PC-3 (cell line): ENCODE measurements around the gene AIFM3. TPM values are rescaled to one million over a fixed set of nuclear protein-coding genes. Genes with fewer than 3 reads are reported as not detected.
"Not testable (repeated sequence)": the region's sequence is repeated elsewhere in the genome, so short reads cannot be mapped to it uniquely, and the experiment has no call there.

Experiments used
- ATAC-seq: fragments of 200-7000 bp; cut with Tn5 transposase; 2 replicates; pipeline ENCODE4 v1.9.1; 2020; ENCODE audit warnings: mild to moderate bottlenecking, moderate library complexity
- BruUV-seq: library from RNA; stranded (reverse); fragments of 400-500 nt; replicated peaks from 2 replicates; lab custom pipeline; 2021; lab: Mats Ljungman, UMichigan
- CTCF ChIA-PET: fragments of 300-600 bp; sonication (Branson Sonifier 250); formaldehyde crosslinking; loops from one replicate; lab custom pipeline; 2022; ENCODE audit warnings: antibody characterized with exemption; lab: Charles Lee
- POLR2A ChIA-PET: fragments of 300-600 bp; sonication (Branson Sonifier 250); formaldehyde crosslinking; loops from one replicate; lab custom pipeline; 2022; ENCODE audit warnings: antibody characterized with exemption; ENCODE audit not compliant: unreplicated experiment; lab: Charles Lee
- DNase-seq: peaks from one replicate; pipeline ENCODE4 v3.0.0-alpha.2; 2015
- H2AFZ ChIP-seq: fragments of 300-600 bp; sonication (generic); 2 replicates; pipeline ENCODE4 v1.6.0; 2016; ENCODE audit warnings: antibody characterized with exemption, low read length
- H3F3A ChIP-seq: fragments of 300-600 bp; sonication (generic); one replicate; pipeline ENCODE4 v1.6.0; 2017; ENCODE audit warnings: antibody characterized with exemption, low read length, control low read depth, mild to moderate bottlenecking; ENCODE audit not compliant: unreplicated experiment
- H3K27ac ChIP-seq: fragments of 300-600 bp; sonication (generic); 2 replicates; pipeline ENCODE4 v1.5.1; 2016; ENCODE audit warnings: mild to moderate bottlenecking, low read length
- H3K27me3 ChIP-seq: fragments of 300-600 bp; sonication (generic); 2 replicates; pipeline ENCODE4 v1.6.1; 2016; ENCODE audit warnings: low read length, mixed read lengths
- H3K36me3 ChIP-seq: fragments of 300-600 bp; sonication (generic); 2 replicates; pipeline ENCODE4 v1.6.1; 2016; ENCODE audit warnings: low read depth, mixed run types, low read length, mixed read lengths
- H3K4me1 ChIP-seq: fragments of 300-600 bp; sonication (generic); 2 replicates; pipeline ENCODE4 v1.5.1; 2016; ENCODE audit warnings: low read length; ENCODE audit not compliant: insufficient read depth
- H3K4me2 ChIP-seq: fragments of 300-600 bp; sonication (generic); 2 replicates; pipeline ENCODE4 v1.6.0; 2016; ENCODE audit warnings: low read length
- H3K4me3 ChIP-seq: fragments of 300-600 bp; sonication (generic); 2 replicates; pipeline ENCODE4 v1.5.1; 2016; ENCODE audit warnings: mild to moderate bottlenecking, low read length, mixed read lengths
- H3K79me2 ChIP-seq: fragments of 300-600 bp; sonication (generic); 2 replicates; pipeline ENCODE4 v1.6.1; 2017; ENCODE audit warnings: low read length, mixed read lengths
- H3K9ac ChIP-seq: fragments of 300-600 bp; sonication (generic); 2 replicates; pipeline ENCODE4 v1.6.0; 2016; ENCODE audit warnings: mild to moderate bottlenecking, low read length
- H3K9me2 ChIP-seq: fragments of 300-600 bp; sonication (generic); replicated peaks from 2 replicates; pipeline ENCODE4 v1.6.1; 2016; ENCODE audit warnings: mixed run types, low read length, mixed read lengths
- H3K9me3 ChIP-seq: fragments of 300-600 bp; sonication (generic); 2 replicates; pipeline ENCODE4 v1.6.1; 2016; ENCODE audit warnings: low read length, mixed read lengths
- H4K20me1 ChIP-seq: fragments of 300-600 bp; sonication (generic); 2 replicates; pipeline ENCODE4 v1.6.1; 2016; ENCODE audit warnings: low read length, mixed read lengths
- CTCF ChIP-seq: fragments of 300-600 bp; sonication (generic); conservative IDR thresholded peaks from 2 replicates; pipeline ENCODE4 v1.5.1; 2017; ENCODE audit warnings: antibody characterized with exemption, low read depth, mild to moderate bottlenecking, low read length
- EZH2 ChIP-seq: fragments of 300-600 bp; sonication (generic); IDR thresholded peaks from one replicate; pipeline ENCODE4 v1.6.1; 2017; ENCODE audit warnings: antibody characterized with exemption, mild to moderate bottlenecking, low read length; ENCODE audit not compliant: unreplicated experiment
- EZH2phosphoT487 ChIP-seq: fragments of 300-600 bp; sonication (generic); IDR thresholded peaks from 2 replicates; pipeline ENCODE4 v1.6.1; 2018; ENCODE audit warnings: mild to moderate bottlenecking, antibody characterized with exemption, low read length, borderline replicate concordance
- intact Hi-C: fragments of 100-400 bp; cut with micrococcal nuclease; formaldehyde crosslinking; loops from 2 replicates; pipeline ENCODE4 v1.9.0; 2023
- total RNA-seq: library from RNA; depleted of rRNA; stranded (reverse); fragments of >200 nt; gene quantifications from 2 replicates; pipeline ENCODE4 v1.2.3, GENCODE V29; 2014

AIFM3 gene
- total RNA-seq, 1 experiment from 2014 or later, result 1.5 TPM

- Histone ChIP-seq H3K4me3 (no peak overlapping the region), H3K9me3 (no peaks in the 10 kb centered on the region), H3F3A (no peaks in the 10 kb centered on the region), H3K4me1 (peaks cover under 1% of the 10 kb centered on the region; the same call in 1 of the 2 replicates), H3K36me3 (peaks cover 6% of the 10 kb centered on the region), H3K27ac (no peak overlapping the region), H3K27me3 (no peaks in the 10 kb centered on the region), H4K20me1 (peaks cover 62% of the 10 kb centered on the region), H3K9me2 (no peaks in the 10 kb centered on the region), H2AFZ (no peak overlapping the region), H3K4me2 (no peak overlapping the region), H3K79me2 (peaks cover 98% of the 10 kb centered on the region), H3K9ac (no peak overlapping the region)
- ATAC-seq (no peak), DNase-seq (no peak)
- POLR2A ChIA-PET, result no interaction called here
- no TSS peak for BruUV-seq
- intact Hi-C loops, result no loop called here
- TF ChIP-seq EZH2phosphoT487, result no peak
- TF ChIP-seq EZH2, result no peak
- no peak for TF ChIP-seq CTCF
- CTCF ChIA-PET, result no interaction called here
These were observed 26.8 kb upstream of the AIFM3 start for GRCh38 chr22:20940186-20940651.

GRCh38 chr22:20940904-20941385 is 26.1 kb upstream of the AIFM3 start:
- H3K27me3 ChIP-seq, result no peaks in the 10 kb centered on the region
- TF ChIP-seq CTCF, result no peak
- no peak for TF ChIP-seq EZH2
- no peak for TF ChIP-seq EZH2phosphoT487
- H3K9ac ChIP-seq, result no peak overlapping the region
- no peaks in the 10 kb centered on the region for H3F3A ChIP-seq
- no TSS peak for BruUV-seq
- DNase-seq, result no peak
- no peak overlapping the region for H3K4me2 ChIP-seq
- no peak for ATAC-seq
- peaks cover 68% of the 10 kb centered on the region for H4K20me1 ChIP-seq
- ChIA-PET POLR2A (no interaction called here), CTCF (no interaction called here)
- peaks cover 6% of the 10 kb centered on the region for H3K36me3 ChIP-seq
- H3K9me2 ChIP-seq, result no peaks in the 10 kb centered on the region
- no peaks in the 10 kb centered on the region for H3K9me3 ChIP-seq
- H3K4me1 ChIP-seq, result peaks cover 7% of the 10 kb centered on the region; the same call in 1 of the 2 replicates
- no peak overlapping the region for H3K27ac ChIP-seq
- H2AFZ ChIP-seq, result no peak overlapping the region
- intact Hi-C loops, result no loop called here
- no peak overlapping the region for H3K4me3 ChIP-seq
- peaks cover 98% of the 10 kb centered on the region for H3K79me2 ChIP-seq

GRCh38 chr22:20942203-20942902 is 24.7 kb upstream of the AIFM3 start:
- H3K27ac ChIP-seq, H3K36me3 ChIP-seq, H3K4me3 ChIP-seq, CTCF ChIA-PET, POLR2A ChIA-PET, H3K9me3 ChIP-seq, H3F3A ChIP-seq, intact Hi-C loops, H2AFZ ChIP-seq, H3K27me3 ChIP-seq, H3K4me2 ChIP-seq, BruUV-seq, ATAC-seq, DNase-seq, H3K9me2 ChIP-seq, H3K9ac ChIP-seq: not testable (repeated sequence)
- H3K79me2 ChIP-seq, result peaks cover 98% of the 10 kb centered on the region
- H4K20me1 ChIP-seq, result peaks cover 68% of the 10 kb centered on the region
- peaks cover 13% of the 10 kb centered on the region; the same call in 1 of the 2 replicates for H3K4me1 ChIP-seq
